Liver (tissue), 2 donors: ENCODE data around the gene ZNF708.

ENCODE experiments used
- CTCF ChIP-seq: fragments of 150-350 bp; IDR thresholded peaks from 2 replicates; pipeline ENCODE4 v1.5.1; 2017; ENCODE audit warnings: improper control_type of control experiment, low read depth, low read length; ENCODE audit not compliant: missing input control
- FOXA1 ChIP-seq: IDR thresholded peaks from 2 replicates; pipeline ENCODE4 v1.6.1; 2016; ENCODE audit warnings: antibody characterized with exemption
- MAX ChIP-seq: IDR thresholded peaks from 2 replicates; pipeline ENCODE4 v1.6.1; 2016; ENCODE audit warnings: antibody characterized with exemption
- donor health status: healthy.

- TF ChIP-seq MAX (no peak), CTCF (no peak), FOXA1 (no peak)
Observed at GRCh38 chr19:21322528-21322927, 6.7 kb downstream of the ZNF708 start.
